HG02852 (cell line): ENCODE results near the gene ARL5A.

Experiments
- ATAC-seq: cut with Tn5 transposase; IDR thresholded peaks from one replicate; pipeline ENCODE4 v1.9.1; 2021; ENCODE audit warnings: mild to moderate bottlenecking, moderate library complexity; ENCODE audit not compliant: unreplicated experiment

Gene ARL5A

GRCh38 chr2:151771599-151772358 is 56.4 kb downstream of the ARL5A start:
- peak; percentile 95 for ATAC-seq

- no peak for ATAC-seq
Measured at GRCh38 chr2:151770995-151771394, 57.2 kb downstream of the ARL5A start.

DNA sequence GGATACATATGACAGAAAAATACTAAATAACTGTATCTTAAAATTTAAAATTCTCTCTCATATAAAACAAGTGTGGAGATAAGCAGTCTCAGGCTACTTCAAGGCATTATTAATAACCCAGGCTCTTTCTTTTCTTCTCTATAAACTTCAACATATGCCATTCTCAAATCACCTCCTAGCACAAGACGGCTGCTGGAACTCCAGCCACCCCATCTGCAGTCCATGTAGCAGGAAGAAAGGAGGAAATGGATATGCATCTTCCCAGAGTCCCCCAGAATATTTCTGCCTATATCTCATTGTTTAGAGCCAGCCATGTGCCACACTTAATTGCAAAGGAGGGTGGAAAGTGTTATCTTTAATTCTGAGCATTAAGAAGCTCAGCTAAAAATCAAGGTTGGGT is 58.6 kb downstream of the ARL5A start:
- ATAC-seq = no peak

DNA sequence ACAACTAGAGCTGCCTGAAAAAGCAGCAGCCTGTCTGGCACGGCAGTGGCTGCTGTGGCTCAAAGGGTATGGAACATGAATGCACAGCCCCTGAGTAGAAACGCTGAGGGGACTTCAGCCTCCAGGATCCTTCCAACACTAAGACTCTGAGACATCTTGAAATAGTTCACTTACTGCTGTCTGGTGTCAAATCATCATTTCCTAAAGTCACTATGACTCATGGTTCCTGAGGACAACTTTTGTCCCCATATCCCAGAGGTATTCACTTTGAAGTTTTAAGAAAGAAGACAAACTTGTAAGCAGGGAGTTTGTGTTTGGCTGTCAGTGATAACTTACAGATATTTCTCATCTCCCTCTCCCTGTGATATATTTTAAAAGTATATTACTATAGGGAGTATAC is 60.7 kb downstream of the ARL5A start:
- no peak for ATAC-seq

DNA sequence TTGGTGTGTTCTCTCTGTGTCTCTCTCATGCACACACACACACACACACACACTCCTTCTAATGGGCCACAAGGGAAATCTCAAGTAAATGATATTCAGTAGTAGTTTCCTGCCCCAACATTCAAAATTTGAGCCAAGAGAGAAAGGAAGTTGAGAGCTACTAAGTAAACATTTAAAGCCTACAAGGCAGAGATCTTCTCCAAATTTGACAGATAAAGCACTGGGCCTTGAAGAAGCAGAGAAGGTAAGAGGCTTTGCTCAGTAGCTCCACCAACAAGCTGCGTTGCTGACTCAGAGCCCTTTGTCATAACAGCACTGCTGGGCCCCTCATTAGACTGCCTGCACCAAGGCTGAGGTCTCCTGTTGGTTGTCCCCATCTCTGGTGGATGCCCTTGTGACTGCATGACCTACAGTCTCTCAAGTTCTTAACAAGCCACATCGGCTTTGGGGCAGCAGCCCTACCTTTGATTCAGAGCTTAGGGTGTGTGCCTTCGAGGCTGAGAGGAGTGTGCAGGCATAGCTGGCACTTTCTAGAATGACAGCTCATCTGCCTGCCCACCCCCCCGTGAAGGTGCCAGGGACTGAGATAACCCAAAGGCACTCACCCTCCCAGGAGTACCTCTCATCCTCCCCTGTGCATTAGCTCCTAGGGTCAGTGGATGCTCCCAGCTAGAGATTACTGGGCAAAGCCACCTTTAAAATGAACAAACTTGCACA is 61.6 kb downstream of the ARL5A start:
- peak; percentile 54 for ATAC-seq

- ATAC-seq = no peak
Measured at GRCh38 chr2:151765760-151766410, 62.3 kb downstream of the ARL5A start.

GRCh38 chr2:151762694-151763093 is 65.5 kb downstream of the ARL5A start:
- ATAC-seq = no peak

GRCh38 chr2:151761687-151762086 is 66.5 kb downstream of the ARL5A start:
- ATAC-seq = no peak

DNA sequence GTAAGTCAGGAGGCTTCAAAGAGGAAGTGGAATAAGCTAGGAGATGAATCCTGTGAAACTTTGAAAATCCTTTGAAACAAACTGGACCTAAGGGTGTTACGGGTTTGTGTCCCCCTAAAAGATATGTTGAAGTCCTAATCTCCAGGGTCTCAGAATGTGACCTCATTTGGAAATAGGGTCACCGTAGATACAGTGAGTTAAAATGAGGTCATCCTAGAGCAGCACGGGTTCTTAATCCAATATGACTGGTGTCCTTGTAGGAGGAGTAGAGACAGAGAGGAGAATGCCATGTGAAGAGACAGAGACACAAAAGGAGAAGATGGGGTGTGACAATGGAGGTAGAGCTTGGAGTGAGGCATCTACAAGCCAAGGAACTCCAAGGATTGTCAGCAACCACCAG is 67.0 kb downstream of the ARL5A start:
- ATAC-seq = no peak

DNA sequence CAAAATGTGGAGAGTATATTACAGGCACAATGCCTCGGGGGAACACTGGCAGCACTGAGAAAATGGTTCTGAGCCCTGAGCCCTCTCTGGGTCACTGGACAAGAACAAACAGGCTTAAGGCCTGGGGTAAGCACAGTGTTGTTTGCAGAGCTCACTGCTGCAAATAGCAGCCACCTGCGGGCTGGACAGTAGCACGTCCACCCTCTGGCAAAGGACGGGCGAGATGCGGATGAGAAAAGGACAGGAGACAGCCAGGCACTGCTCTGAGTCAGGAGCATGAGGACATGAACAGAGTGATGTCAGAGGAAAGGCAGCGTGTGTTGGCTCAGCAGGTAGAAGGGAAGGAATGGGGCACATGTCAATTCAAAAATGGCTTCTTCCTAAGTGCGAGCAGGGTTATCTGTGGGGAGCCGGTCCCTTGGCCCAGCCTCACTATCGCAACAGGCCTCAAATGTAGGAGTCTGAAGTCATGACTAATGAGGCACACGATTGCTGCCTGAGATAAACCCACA is 68.0 kb downstream of the ARL5A start:
- no peak for ATAC-seq

DNA sequence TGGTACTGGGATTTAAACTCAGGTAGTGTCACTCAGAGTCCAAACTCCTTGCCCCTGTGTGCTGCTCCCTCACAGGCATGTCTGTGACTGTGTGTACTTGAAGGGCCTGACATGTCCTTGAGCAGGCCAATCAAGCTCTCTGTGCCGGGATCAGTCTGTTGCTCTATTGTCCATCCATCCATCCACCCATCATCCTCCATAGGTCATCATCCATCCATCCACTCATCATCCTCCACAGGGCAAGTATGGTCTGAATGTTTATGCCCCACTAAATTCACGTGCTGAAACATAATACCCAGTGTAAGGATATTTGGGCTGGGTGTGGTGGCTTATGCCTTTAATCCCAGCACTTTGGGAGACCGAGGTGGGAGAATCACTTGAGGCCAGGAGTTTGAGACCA is 69.5 kb downstream of the ARL5A start:
- no peak for ATAC-seq

DNA sequence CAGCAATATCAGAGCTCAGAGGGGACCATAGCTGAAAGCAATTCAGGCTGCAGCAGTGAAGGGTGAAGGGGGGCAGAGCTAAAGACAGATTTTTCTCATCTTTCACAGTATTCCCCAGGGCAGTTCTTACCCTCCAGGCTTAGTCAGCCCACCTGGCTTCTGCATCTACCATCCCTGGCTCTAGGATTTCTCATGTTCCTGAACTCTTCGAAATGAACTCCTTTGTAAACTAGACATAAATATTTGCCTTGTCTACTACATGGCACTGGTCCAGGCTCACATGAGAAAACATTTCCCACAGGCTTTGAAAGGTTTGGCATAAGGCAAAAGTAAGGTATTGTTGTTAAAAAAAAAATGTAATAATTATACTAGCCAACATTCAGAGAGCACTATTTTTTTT is 70.4 kb downstream of the ARL5A start:
- ATAC-seq = no peak

DNA sequence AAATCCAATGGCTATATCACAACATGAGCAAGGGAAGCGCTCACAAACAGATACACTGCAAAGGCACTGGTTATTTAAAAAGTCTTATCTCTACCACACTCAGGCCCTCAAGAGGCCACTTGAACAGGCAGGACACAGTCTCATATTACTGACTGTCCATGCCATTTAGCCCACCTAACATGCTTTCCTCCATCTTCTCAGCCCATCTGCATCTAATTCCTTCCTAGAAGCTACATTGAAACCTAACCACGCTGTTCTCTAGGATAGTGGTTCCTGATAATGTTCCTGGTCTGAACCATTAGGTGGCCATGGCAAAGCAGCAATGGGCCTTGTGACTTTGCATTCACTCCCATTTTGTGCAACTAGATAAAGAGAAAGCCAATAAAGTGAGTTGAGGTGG is 71.4 kb downstream of the ARL5A start:
- no peak for ATAC-seq

DNA sequence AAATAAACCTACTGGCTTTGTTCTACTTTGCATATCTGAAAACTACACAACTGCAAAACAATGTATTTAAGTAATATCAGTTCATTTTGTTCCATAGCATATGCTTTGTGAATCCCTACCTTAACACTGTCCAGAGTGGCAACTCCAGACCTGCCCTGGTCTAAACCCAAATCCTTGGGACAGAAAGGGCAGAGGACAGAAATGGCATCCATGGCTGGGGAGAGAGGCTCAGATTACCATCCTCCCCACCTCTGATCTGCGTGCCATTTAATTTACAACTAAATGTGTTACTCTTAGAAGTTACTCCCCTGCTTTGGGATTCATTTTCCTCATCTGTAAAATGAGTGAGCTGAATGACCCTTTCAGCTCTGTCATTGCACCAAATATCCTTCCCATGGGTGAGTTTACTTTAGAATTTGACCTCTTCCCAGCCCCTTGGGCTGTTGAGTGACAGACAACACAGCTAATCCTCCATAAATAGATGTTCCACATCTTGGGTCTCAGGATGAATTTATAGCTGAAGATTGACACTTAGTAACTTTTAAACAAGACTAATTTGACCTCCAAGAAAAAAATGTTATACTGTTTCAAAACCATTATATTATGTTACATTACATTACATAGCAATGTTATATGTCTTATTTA is 73.8 kb downstream of the ARL5A start:
- ATAC-seq = no peak

DNA sequence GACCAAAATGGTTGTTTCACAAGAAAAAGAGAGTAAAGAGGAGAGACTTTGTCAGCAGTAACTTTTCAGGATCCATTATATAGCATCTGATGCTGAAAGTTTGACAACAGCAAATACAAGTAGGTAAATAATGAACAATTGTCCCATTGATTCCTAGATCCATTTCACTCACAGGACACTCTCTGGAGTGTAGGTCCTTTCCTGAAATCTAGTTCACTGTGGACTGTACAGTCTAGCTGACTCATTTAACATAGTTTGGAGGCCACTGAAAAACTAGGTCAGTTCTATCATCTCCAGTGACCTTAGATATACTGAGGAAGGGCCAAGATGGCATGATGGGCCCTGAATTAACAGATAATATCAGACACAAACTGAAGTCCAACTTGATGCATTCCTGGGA is 74.7 kb downstream of the ARL5A start:
- no peak for ATAC-seq
